Hypothalamus (tissue), 51 donors: ENCODE data around the gene SLCO1C1.
A peak's percentile ranks its signal among the peaks of the same experiment; 100 is the strongest.

ENCODE experiments used
- DNase-seq, 51 donors: peaks; one replicate each; lab custom pipeline; 2025; lab: John Stamatoyannopoulos, UW

Gene SLCO1C1

DNA sequence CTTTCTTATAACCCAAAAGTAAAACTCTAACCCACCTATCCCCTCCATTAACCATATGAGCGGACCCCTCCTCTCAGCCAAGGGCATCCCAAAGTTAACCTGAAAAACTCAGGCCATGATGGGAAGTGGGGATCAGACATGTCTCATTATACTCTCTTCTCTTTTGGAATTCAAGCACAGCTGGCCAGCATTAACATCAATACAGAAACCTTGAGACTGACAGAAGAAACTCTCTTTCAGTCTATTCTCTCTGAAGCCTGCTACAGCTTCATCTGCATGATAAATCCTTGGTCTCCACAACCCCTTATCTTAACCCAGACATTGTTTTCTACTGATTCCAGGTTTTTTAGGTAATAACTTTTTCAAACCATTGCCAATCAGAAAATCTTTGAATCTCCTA, 97.8 kb downstream of the SLCO1C1 start:
- no peak for DNase-seq

GRCh38 chr12:20798554-20798953, 103.4 kb downstream of the SLCO1C1 start:
- DNase-seq, result peak in 1 of 51 donors; percentile 8

- no peak for DNase-seq
These were observed 105.0 kb downstream of the SLCO1C1 start for GRCh38 chr12:20800160-20800559.

GRCh38 chr12:20801035-20801434, 105.9 kb downstream of the SLCO1C1 start:
- DNase-seq, result no peak
